ENCODE data around the gene PLXNA3.

Gene PLXNA3

GRCh38 chrX:154508384-154508745, 50.3 kb downstream of the PLXNA3 start:
- Mint-ChIP-seq H3K9me3 (no peaks in the 10 kb centered on the region), H3K27ac (no peak overlapping the region), H3K4me3 (no peak overlapping the region), H3K4me1 (ENCODE audit: low read depth) (peaks cover 20% of the 10 kb centered on the region), H3K27me3 (no peaks in the 10 kb centered on the region), H3K36me3 (ENCODE audit: low read depth) (peaks cover 22% of the 10 kb centered on the region)

DNA sequence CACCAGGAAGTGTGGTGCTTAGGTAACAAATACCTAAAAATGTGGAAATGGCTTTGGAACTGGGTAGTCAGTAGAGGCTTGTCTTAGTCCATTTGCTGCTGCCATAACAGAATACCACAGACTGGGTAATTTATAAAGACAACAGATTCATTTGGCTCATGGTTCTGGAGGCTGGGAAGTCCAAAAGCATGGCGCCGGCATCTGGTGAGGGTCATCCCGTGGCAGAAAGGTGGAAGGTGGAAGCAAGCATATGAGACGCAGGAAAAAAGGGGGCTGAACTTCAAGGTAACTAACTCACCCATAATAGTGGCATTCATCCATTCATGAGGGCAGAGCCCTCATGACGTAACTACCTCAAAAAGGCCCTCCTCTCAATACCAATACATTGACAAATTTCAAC, 51.4 kb downstream of the PLXNA3 start:
- Mint-ChIP-seq H3K4me3 (no peak overlapping the region), H3K36me3 (ENCODE audit: low read depth) (peaks cover 28% of the 10 kb centered on the region), H3K9me3 (no peaks in the 10 kb centered on the region), H3K27me3 (no peaks in the 10 kb centered on the region), H3K27ac (no peak overlapping the region), H3K4me1 (ENCODE audit: low read depth) (peaks cover 28% of the 10 kb centered on the region)

DNA sequence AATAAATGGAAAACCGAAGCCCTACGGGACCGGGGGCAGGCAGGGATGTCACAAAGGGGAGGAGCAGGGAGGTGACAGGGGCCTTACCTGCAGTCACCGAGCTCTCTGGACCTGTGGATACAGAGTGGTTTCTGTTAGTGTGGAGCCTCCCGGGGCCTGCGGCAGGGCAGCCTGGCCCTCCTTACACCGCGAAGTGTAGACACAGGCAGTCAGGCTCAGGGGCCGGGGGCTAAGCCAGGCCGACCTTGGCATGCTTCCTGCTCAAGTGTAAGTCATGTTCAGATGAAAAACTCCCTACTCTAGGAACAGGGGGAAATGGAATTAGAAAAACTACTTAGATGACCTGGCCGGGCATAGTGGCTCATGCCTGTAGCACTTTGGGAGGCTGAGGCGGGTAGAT, 53.7 kb downstream of the PLXNA3 start:
- Mint-ChIP-seq H3K4me1 (ENCODE audit: low read depth) (peaks cover 41% of the 10 kb centered on the region), H3K36me3 (ENCODE audit: low read depth) (peaks cover 28% of the 10 kb centered on the region), H3K4me3 (no peak overlapping the region)

GRCh38 chrX:154512879-154513553, 54.9 kb downstream of the PLXNA3 start:
- Mint-ChIP-seq H3K36me3 (ENCODE audit: low read depth) (peaks cover 28% of the 10 kb centered on the region), H3K9me3 (no peaks in the 10 kb centered on the region)

More for the DNA sequence above, 53.7 kb downstream of the PLXNA3 start:
- H3K27ac Mint-ChIP-seq, result peak overlapping the region; percentile 65
- H3K9me3 Mint-ChIP-seq, result no peaks in the 10 kb centered on the region
- no peaks in the 10 kb centered on the region for H3K27me3 Mint-ChIP-seq

GRCh38 chrX:154513716-154514115, 55.6 kb downstream of the PLXNA3 start:
- Mint-ChIP-seq H3K4me3 (peak overlapping the region; percentile 62), H3K36me3 (ENCODE audit: low read depth) (peaks cover 25% of the 10 kb centered on the region), H3K4me1 (ENCODE audit: low read depth) (peaks cover 41% of the 10 kb centered on the region), H3K27me3 (no peaks in the 10 kb centered on the region), H3K9me3 (no peaks in the 10 kb centered on the region), H3K27ac (peak overlapping the region; percentile 82)

More at GRCh38 chrX:154512879-154513553, 54.9 kb downstream of the PLXNA3 start:
- no peak overlapping the region for H3K27ac Mint-ChIP-seq
- H3K4me3 Mint-ChIP-seq, result no peak overlapping the region
- peaks cover 41% of the 10 kb centered on the region for H3K4me1 Mint-ChIP-seq (ENCODE audit: low read depth)
- H3K27me3 Mint-ChIP-seq, result no peaks in the 10 kb centered on the region

- peaks cover 41% of the 10 kb centered on the region for H3K4me1 Mint-ChIP-seq (ENCODE audit: low read depth)
- no peaks in the 10 kb centered on the region for H3K9me3 Mint-ChIP-seq
Observed at GRCh38 chrX:154515090-154515965, 57.2 kb downstream of the PLXNA3 start.

DNA sequence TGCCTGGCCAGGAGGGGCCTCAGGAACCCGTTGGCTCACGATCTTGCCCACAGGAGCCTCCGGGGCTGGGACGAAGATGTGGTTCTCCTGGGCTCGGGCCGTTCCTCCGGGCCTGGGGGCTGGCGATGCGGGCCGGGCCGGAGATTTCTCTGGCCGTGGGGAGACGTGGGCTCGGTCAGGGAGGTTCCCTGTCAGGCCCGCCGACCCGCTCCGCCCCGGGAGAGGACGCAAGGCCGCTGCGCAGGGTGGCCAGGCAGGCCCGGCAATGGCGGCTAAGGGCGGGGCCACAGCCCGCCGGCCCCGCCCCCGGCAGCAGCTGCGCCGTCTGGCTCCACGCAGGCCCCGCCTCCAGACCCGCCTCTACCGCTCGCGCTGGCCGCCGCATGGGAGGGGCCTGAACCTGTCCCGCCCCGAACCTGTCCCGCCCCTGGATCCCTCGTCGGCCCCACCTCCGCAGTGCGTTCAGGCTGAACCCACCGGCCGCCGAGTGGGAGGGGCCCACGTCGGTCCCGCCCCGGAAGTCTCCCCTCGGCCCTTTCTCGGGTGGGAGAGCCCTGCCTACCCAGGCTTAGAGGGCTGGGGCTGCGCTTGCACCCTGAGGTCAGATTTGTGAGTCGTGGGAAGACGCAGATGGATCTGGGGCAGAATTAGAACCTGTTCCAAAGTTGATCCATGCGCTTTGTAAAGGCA, 58.0 kb downstream of the PLXNA3 start, which contains the start of gene FAM3A:
TSS of gene FAM3A (minus strand) at position 267 of the 690 bp plus-strand sequence. CDS start 460 bp downstream, outside the sequence.
- Mint-ChIP-seq H3K27ac (peak within 1 kb of the TSS; percentile 84), H3K4me3 (peak within 1 kb of the TSS; percentile 85), H3K27me3 (no peaks in the 10 kb centered on the region), H3K4me1 (ENCODE audit: low read depth) (peaks cover 36% of the 10 kb centered on the region), H3K9me3 (no peaks in the 10 kb centered on the region), H3K36me3 (ENCODE audit: low read depth) (peaks cover 8% of the 10 kb centered on the region)

More at GRCh38 chrX:154515090-154515965, 57.2 kb downstream of the PLXNA3 start:
- H3K36me3 Mint-ChIP-seq (ENCODE audit: low read depth), result peaks cover 13% of the 10 kb centered on the region
- H3K4me3 Mint-ChIP-seq, result peak overlapping the region; percentile 83
- H3K27me3 Mint-ChIP-seq, result no peaks in the 10 kb centered on the region
- H3K27ac Mint-ChIP-seq, result peak overlapping the region; percentile 83

GRCh38 chrX:154516656-154517100, 58.6 kb downstream of the PLXNA3 start:
- H3K9me3 Mint-ChIP-seq, result no peaks in the 10 kb centered on the region
- peak overlapping the region; percentile 84 for H3K27ac Mint-ChIP-seq
- no peaks in the 10 kb centered on the region for H3K27me3 Mint-ChIP-seq
- H3K36me3 Mint-ChIP-seq (ENCODE audit: low read depth), result peaks cover 7% of the 10 kb centered on the region
- H3K4me1 Mint-ChIP-seq (ENCODE audit: low read depth), result peaks cover 31% of the 10 kb centered on the region
- peak overlapping the region; percentile 85 for H3K4me3 Mint-ChIP-seq

GRCh38 chrX:154517101-154517781, 59.2 kb downstream of the PLXNA3 start:
- H3K27ac Mint-ChIP-seq, result no peak overlapping the region

GRCh38 chrX:154519389-154519788, 61.3 kb downstream of the PLXNA3 start:
- Mint-ChIP-seq H3K9me3 (no peaks in the 10 kb centered on the region), H3K27ac (no peak overlapping the region), H3K4me1 (ENCODE audit: low read depth) (peaks cover 12% of the 10 kb centered on the region), H3K4me3 (no peak overlapping the region), H3K27me3 (no peaks in the 10 kb centered on the region), H3K36me3 (ENCODE audit: low read depth) (no peaks in the 10 kb centered on the region)

More at GRCh38 chrX:154517101-154517781, 59.2 kb downstream of the PLXNA3 start:
- Mint-ChIP-seq H3K27me3 (no peaks in the 10 kb centered on the region), H3K9me3 (no peaks in the 10 kb centered on the region), H3K36me3 (ENCODE audit: low read depth) (peaks cover 7% of the 10 kb centered on the region), H3K4me1 (ENCODE audit: low read depth) (peaks cover 26% of the 10 kb centered on the region), H3K4me3 (no peak overlapping the region)

DNA sequence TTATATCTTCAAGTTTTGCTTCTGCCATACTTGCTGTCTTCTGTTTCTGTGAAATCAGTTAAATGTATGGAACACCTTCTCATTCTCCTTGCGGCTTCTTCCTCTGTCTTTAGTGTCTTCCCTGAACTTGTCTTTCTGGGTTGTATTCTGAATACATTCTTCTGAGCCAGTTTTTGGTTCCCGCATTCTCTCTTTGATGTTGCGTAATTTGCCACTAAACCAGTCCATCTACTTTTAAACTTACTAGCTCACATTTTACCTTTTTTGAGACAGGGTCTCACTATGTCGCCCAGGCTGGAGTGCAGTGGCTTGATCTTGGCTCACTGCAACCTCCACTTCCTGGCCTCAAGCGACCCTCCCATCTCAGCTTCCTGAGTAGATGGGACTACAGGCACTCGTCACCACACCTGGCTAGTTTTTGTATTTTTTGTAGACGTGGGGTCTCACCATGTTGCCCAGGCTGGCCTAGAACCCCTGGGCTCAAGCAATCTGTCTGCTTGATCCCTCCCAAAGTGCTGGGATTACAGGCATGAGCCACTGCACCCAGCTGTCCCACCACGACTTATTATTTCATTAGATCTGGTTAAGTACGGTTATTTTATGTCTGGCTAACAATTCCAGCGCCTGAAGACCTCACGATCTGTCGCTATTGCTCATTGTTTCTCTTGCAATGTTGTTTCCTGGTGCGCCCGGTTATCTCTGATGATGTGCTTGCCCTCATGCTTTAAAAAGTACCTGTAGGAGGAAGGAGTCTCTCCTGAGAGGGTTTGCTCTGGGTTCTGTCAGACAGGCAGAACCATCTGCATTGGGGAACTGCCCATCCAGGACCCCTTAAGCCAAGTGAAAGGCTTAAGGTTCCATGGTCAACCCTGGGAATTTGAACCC, 67.8 kb downstream of the PLXNA3 start:
- no peak overlapping the region for H3K4me3 Mint-ChIP-seq
- H3K36me3 Mint-ChIP-seq (ENCODE audit: low read depth), result peaks cover under 1% of the 10 kb centered on the region
- no peaks in the 10 kb centered on the region for H3K27me3 Mint-ChIP-seq
- H3K27ac Mint-ChIP-seq, result no peak overlapping the region
- no peaks in the 10 kb centered on the region for H3K9me3 Mint-ChIP-seq
- peaks cover 12% of the 10 kb centered on the region for H3K4me1 Mint-ChIP-seq (ENCODE audit: low read depth)

DNA sequence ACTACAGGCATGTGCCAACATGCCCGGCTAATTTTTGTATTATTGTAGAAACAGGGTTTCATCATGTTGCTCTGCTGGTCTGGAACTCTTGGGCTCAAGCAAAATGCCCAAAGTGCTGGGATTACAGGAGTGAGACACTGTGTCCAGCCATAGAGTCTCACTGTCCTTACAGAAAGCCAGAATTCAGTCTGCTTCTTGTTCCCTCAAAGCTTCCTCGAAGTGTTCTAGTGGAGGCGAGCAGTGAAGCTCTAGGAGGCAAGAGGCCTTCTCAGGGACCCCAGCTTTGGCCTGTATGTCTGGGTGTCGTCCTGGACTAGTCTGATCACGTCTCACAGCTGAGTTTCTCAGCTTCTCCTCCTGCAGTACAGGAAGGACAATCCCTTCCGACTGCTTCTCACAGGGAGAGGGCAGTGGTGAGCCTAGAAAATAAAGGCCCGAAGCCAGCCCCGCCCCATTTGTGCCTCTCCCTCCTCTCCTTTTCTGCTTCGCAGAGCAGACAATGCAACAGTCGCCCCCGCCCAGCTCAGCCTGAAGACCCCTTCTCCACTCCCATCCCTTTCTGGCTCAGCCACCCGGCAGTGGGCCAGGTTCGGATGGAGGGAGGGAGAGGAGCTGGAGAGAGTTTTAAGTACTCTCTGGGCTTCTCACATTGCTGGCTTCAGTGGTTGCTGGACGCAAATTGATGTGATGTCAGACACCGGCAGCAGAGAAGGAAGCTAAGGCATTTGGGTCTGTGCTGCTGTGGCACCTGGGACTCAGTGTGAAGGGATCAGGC, 69.0 kb downstream of the PLXNA3 start:
- H3K27ac Mint-ChIP-seq, result no peak overlapping the region
- H3K27me3 Mint-ChIP-seq, result no peaks in the 10 kb centered on the region
- peaks cover 12% of the 10 kb centered on the region for H3K4me1 Mint-ChIP-seq (ENCODE audit: low read depth)
- H3K4me3 Mint-ChIP-seq, result no peak overlapping the region
- no peaks in the 10 kb centered on the region for H3K9me3 Mint-ChIP-seq
- H3K36me3 Mint-ChIP-seq (ENCODE audit: low read depth), result peaks cover 4% of the 10 kb centered on the region

All from stimulated activated naive CD8-positive, alpha-beta T cell treated with anti-CD3 and anti-CD28 coated beads, Interleukin-15, Interleukin-2, amounts not matched to agents 100 ng/mL and 50 ng/mL, for 24 hours (primary cell).